HG03521 (cell line): ENCODE results near the gene LHX8.
"Not testable (repeated sequence)": the region's sequence is repeated elsewhere in the genome, so short reads cannot be mapped to it uniquely, and the experiment has no call there.

Experiments
- ATAC-seq: cut with Tn5 transposase; IDR thresholded peaks from one replicate; pipeline ENCODE4 v1.9.1; 2021; ENCODE audit warnings: mild to moderate bottlenecking, moderate library complexity; ENCODE audit not compliant: unreplicated experiment

Gene LHX8

DNA sequence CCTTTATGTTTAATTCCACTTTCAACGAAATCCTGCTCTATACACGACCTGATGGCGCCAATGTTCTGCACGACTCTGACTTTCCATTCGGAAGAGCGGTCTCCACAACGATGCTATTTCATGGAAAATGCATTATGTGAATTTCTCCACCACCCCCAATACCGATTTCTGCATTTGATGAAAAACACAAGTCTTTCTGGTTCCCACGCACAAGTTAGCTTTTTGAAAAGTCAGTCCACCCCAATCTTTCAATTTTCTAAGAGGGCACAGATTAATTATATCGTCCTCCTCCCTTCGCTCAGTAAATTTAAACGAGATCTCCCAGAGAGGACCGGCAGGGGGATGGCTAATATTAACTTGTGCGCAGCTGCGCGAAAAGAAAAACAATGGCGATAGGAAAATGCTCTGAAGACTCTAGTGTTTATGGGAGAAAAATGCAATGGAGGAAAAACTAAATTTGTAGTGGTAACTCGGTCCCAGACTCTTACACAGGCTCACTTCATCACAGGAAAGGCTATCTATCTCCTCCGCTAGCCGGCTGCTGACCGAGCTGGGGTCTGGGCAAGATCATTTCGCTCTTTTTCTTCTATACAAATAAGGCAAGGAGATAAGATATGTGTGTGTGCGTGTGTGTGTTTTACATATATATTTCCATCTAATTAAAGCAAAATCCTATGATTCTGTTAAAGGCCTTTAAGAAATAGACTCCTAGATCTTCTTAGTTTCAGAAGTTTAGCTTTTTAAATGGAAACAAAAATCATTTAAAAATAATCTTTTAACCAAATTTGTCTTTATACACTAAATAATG, 1.2 kb upstream of the LHX8 start:
- no peak for ATAC-seq

GRCh38 chr1:75134647-75135572, 722 bp downstream of the LHX8 start:
- ATAC-seq = no peak

- no peak for ATAC-seq
These were observed 1.5 kb downstream of the LHX8 start for GRCh38 chr1:75135573-75136194.

GRCh38 chr1:75136195-75136815, 2.1 kb downstream of the LHX8 start:
- ATAC-seq = no peak

GRCh38 chr1:75136921-75137641, 2.9 kb downstream of the LHX8 start:
- no peak for ATAC-seq

GRCh38 chr1:75152092-75152491, 17.9 kb downstream of the LHX8 start:
- no peak for ATAC-seq

DNA sequence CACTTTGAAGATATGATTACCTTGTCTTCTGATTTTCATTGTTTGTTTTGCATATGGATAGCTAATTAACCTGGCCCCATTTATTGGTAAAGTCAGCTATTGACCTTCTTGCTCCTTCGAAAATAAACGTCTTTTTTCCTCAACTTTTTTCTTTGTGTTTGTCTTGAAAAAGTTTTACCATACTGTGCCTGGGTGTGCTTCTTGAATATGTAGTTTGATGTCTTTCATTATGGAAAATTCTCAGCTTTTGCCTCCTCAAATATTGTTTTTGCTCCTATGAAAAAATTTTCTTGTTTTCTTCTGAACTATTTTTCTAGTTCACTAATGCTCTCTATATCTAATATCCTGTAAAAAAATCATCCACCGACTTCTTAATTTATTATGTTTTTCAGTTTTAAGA, 25.0 kb downstream of the LHX8 start:
- no peak for ATAC-seq

DNA sequence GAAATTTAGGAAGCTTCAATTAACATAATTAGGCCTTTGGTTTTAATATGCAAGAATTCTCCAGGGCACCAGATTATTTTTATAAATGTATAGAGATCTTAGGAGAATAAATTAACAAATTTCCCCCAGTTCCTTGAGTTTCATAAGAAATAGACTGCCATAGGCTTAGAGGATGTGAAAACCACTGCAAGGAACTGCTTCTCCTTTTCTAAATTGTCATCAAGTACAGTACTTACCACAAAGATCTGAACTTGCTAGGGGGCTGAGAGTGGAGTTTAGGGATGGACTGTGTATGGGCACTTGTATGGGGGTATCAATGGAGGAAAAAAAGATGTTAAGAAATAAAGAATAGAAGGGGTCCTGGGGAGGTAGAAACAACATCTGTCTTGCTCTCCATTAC, 31.1 kb downstream of the LHX8 start:
- no peak for ATAC-seq

GRCh38 chr1:75166821-75167220, 32.6 kb downstream of the LHX8 start:
- ATAC-seq = no peak

GRCh38 chr1:75170011-75170410, 35.8 kb downstream of the LHX8 start:
- ATAC-seq = no peak

GRCh38 chr1:75170981-75171380, 36.8 kb downstream of the LHX8 start:
- ATAC-seq = no peak

DNA sequence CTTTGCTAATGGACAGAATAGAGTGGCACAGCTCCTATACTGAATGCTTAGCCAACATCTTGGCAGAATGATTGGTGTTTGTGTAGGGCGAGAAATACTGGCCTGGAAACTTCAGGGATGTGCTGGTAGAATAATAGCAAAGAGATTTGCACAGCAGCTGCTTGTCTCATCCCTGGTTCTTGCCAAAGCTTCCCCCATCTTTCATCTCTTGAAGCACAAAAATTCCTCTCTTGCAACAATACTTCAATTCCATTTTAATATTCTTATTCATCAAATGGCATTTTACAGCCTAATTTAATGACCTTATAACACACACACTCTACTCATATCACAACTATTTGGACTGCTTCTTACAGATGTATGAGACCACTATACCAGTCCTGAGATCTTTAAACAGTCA, 37.7 kb downstream of the LHX8 start:
- ATAC-seq = no peak

- ATAC-seq = no peak
These were observed 38.4 kb downstream of the LHX8 start for GRCh38 chr1:75172556-75172955.

DNA sequence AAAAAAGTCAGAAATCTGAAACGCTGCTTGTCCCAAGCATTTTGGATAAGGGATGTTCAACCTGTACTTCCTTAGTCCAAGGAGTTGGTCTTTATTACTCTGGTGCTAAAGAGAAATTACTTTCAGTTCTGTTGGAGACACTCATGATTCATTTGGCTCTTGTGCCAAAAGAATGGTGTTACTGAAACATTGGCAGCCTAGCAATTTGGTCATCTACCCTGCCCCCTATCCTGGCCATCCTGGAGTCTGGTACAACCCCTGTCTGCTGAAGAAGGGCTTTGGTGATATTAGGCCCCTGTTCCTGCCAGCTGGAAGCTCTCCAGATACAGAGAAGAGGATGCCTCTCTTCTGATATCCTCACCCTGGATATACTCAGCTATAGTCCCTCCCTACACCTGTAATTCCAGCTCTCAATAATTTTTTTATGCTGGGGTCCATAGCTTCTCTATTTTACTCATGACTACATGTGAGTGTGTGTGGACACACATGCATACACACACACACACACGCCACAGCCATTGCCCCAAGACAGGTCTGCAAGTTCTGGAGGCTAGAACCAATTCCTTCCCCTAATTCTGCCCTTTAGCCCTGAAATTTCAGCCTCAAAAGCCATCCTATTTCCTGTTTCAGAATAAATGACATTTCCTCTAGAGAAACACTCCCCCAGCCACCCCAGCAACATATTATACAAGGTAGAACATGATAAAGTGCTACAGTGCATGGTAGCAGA, 40.0 kb downstream of the LHX8 start:
- ATAC-seq = no peak

DNA sequence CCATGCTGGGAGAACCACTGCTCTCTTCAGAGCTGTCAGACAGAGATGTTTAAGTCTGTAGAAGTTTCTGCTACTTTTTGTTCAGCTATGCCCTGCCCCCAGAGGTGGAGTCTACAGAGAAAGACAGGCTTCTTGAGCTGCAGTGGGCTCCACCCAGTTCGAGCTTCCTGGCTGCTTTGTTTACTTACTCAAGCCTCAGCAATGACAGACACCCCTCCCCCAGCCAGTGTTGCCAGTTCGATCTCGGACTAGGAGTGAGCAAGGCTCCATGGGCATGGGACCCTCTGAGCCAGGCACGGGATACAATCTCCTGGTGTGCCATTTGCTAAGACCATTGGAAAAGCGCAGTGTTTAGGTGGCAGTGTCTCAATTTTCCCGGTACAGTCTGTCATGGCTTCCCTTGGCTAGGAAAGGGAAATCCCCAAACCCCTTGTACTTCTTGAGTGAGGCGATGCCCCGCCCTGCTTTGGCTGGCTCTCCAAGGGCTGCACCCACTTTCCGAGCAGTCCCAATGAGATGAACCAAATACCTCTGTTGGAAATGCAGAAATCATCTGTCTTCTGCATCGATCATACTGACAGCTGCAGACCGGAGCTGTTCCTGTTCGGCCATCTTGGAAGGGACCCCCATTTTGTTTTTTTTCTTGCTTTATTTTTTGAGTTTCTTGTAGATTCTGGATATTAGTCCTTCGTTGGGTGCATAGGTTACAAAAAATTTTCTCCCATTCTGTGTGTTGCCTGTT, 47.2 kb downstream of the LHX8 start:
- not testable (repeated sequence) for ATAC-seq

- ATAC-seq = no peak
These were observed 54.7 kb downstream of the LHX8 start for GRCh38 chr1:75188892-75189291.

DNA sequence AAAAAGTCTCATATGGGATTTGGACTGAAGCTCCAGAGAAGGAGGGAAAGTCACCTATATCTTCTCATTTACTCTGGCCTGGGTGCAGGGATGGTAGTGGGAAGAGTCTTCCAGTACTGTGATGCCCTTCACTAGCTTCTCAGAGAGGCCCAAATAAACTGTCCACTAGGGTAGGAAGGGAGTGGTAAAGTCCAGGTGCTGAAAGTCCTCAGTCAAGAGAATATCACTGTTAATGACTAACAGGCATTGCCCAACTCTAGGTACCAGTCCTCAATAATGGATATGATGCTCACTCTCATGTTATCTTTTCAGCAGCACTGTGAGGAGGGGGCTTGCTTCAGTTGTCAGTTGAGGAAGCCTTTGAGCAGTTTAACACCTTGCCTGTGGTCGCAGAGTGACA, 64.0 kb downstream of the LHX8 start:
- no peak for ATAC-seq

GRCh38 chr1:75198761-75199160, 64.6 kb downstream of the LHX8 start:
- no peak for ATAC-seq

DNA sequence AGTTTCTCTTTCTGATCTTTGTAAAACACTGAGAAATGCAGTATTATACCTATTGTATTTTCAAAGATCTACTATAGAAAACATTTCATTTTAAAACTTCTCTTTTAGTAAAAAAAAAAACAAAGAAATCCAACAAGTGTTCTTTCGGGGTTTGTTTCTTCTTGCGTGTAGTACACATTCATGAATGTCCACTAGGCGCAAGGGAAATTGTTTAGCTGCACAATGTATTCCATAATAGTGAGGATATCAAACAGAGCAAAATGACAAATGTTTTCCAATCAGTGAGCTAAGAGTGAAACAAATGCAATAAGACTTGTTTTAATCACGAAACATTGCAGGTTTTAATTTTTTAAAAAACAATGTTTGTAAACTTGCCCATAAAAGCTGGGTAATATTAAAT, 68.6 kb downstream of the LHX8 start:
- ATAC-seq = no peak
